CD4-positive, alpha-beta memory T cell (primary cell): ENCODE results near the gene GRK5. TPM values are rescaled to one million over a fixed set of nuclear protein-coding genes. Genes with fewer than 3 reads are reported as not detected.

Source experiments
- CTCF ChIA-PET: fragments of 350-600 bp; sonication (Branson Sonifier 250); formaldehyde crosslinking; loops from one replicate; lab custom pipeline; 2021; ENCODE audit warnings: inconsistent platforms; ENCODE audit not compliant: partially characterized antibody; lab: Charles Lee
- POLR2A ChIA-PET: fragments of 350-600 bp; sonication (Branson Sonifier 250); formaldehyde crosslinking; loops from one replicate; lab custom pipeline; 2021; ENCODE audit not compliant: partially characterized antibody; lab: Charles Lee
- DNase-seq, 5 donors: peaks; one replicate each; pipeline versions ENCODE4 v3.0.0 to v3.0.0-alpha.2; 2020 to 2022; ENCODE audit warnings: mixed read lengths in 1 of 5
- H3K27ac ChIP-seq: one replicate; pipeline ENCODE4 v1.7.0; 2013; ENCODE audit warnings: low read depth, low read length
- H3K27me3 ChIP-seq: 2 replicates; pipeline ENCODE4 v1.7.0; 2013; ENCODE audit warnings: mild to moderate bottlenecking, low read length, moderate library complexity; ENCODE audit not compliant: insufficient read depth
- H3K36me3 ChIP-seq: 2 replicates; pipeline ENCODE4 v1.7.0; 2013; ENCODE audit warnings: mild to moderate bottlenecking, low read length, moderate library complexity; ENCODE audit not compliant: insufficient read depth
- H3K4me1 ChIP-seq: 2 replicates; pipeline ENCODE4 v1.7.0; 2013; ENCODE audit warnings: mild to moderate bottlenecking, low read length, moderate library complexity; ENCODE audit not compliant: insufficient read depth
- H3K4me3 ChIP-seq, 2 donors: one replicate each; pipeline ENCODE4 v1.7.0; 2013; ENCODE audit warnings: low read length in 2 of 2, mild to moderate bottlenecking in 1 of 2
- H3K9me3 ChIP-seq, 2 donors: one replicate each; pipeline ENCODE4 v1.7.0; 2013; ENCODE audit warnings: low read length in 2 of 2, control low read depth in 1 of 2; ENCODE audit not compliant: control insufficient read depth in 1 of 2
- H3K27ac Mint-ChIP-seq, 7 donors: one replicate each; pipeline ENCODE4 v1.8.0; 2020 to 2021; ENCODE audit warnings: mixed read lengths in 7 of 7, mild to moderate bottlenecking in 6 of 7, inconsistent platforms in 3 of 7, moderate library complexity in 3 of 7
- H3K27me3 Mint-ChIP-seq, 2 donors: one replicate each; pipeline ENCODE4 v1.8.0; 2020 to 2021; ENCODE audit warnings: mixed read lengths in 2 of 2
- H3K36me3 Mint-ChIP-seq, 2 donors: one replicate each; pipeline ENCODE4 v1.8.0; 2020 to 2021; ENCODE audit warnings: mixed read lengths in 2 of 2, inconsistent platforms in 1 of 2, mild to moderate bottlenecking in 1 of 2
- H3K4me1 Mint-ChIP-seq, 4 donors: one replicate each; pipeline ENCODE4 v1.8.0; 2020 to 2021; ENCODE audit warnings: mixed read lengths in 4 of 4, mild to moderate bottlenecking in 1 of 4
- H3K4me3 Mint-ChIP-seq, 8 donors: one replicate each; pipeline ENCODE4 v1.8.0; 2020 to 2021; ENCODE audit warnings: mixed read lengths in 8 of 8, mild to moderate bottlenecking in 7 of 8, moderate library complexity in 6 of 8, inconsistent platforms in 3 of 8
- H3K9me3 Mint-ChIP-seq, 8 donors: one replicate each; pipeline ENCODE4 v1.8.0; 2020 to 2021; ENCODE audit warnings: mixed read lengths in 8 of 8, mild to moderate bottlenecking in 5 of 8, inconsistent platforms in 3 of 8, moderate library complexity in 1 of 8
- intact Hi-C: fragments of 100-400 bp; cut with micrococcal nuclease; formaldehyde crosslinking; loops from one replicate; pipeline ENCODE4 v1.15.1; 2023
- polyA plus RNA-seq, 2 donors: library from polyadenylated mRNA; unstranded; fragments of 300-500 nt; fragmentation: Illumina TruSeq; gene quantifications; one replicate each; pipeline ENCODE4 v1.2.3, GENCODE V29; 2021
- total RNA-seq, 2 experiments: library from RNA; stranded (reverse); gene quantifications; one replicate each; pipeline ENCODE4 v1.2.3, GENCODE V29; 2021

GRK5 gene
- total and polyA plus RNA-seq, 4 experiments from 2014 or later = 7.6 to 27.9 (median 18.6) TPM

GRCh38 chr10:119243967-119244366, 36.6 kb downstream of the GRK5 start:
- Histone ChIP-seq H3K4me3 (no peak overlapping the region), H3K36me3 (no peaks in the 10 kb centered on the region), H3K27ac (no peak overlapping the region), H3K27me3 (no peaks in the 10 kb centered on the region), H3K9me3 (no peaks in the 10 kb centered on the region), H3K4me1 (peaks cover 6% of the 10 kb centered on the region)
- CTCF ChIA-PET = no interaction called here
- no peaks in the 10 kb centered on the region for H3K36me3 Mint-ChIP-seq
- no peak overlapping the region for H3K4me3 Mint-ChIP-seq
- POLR2A ChIA-PET = interaction anchor here (0.7 kb wide), 1 partner anchor 22 kb away, joined by 3 read pairs; no protein-coding TSS in a partner anchor
- H3K9me3 Mint-ChIP-seq = no peaks in the 10 kb centered on the region
- no peaks in the 10 kb centered on the region for H3K27me3 Mint-ChIP-seq
- H3K27ac Mint-ChIP-seq = peak overlapping the region in 1 of 7 donors; percentile 46
- peaks cover 5 to 25% (median 17%) of the 10 kb centered on the region in 4 donors for H3K4me1 Mint-ChIP-seq
- DNase-seq = no peak
- intact Hi-C loops = no loop called here

- no peaks in the 10 kb centered on the region for H3K9me3 ChIP-seq
- no peaks in the 10 kb centered on the region for H3K36me3 ChIP-seq
- Mint-ChIP-seq H3K27me3 (no peaks in the 10 kb centered on the region), H3K9me3 (no peaks in the 10 kb centered on the region), H3K27ac (peak overlapping the region in 1 of 7 donors; percentile 24), H3K36me3 (no peaks in the 10 kb centered on the region), H3K4me3 (no peak overlapping the region), H3K4me1 (peaks cover 5 to 25% (median 17%) of the 10 kb centered on the region in 4 donors)
- intact Hi-C loops = no loop called here
- ChIA-PET POLR2A (no interaction called here), CTCF (no interaction called here)
- peaks cover 6% of the 10 kb centered on the region for H3K4me1 ChIP-seq
- no peaks in the 10 kb centered on the region for H3K27me3 ChIP-seq
- DNase-seq = no peak
- H3K27ac ChIP-seq = no peak overlapping the region
- no peak overlapping the region for H3K4me3 ChIP-seq
These were observed 37.9 kb downstream of the GRK5 start for GRCh38 chr10:119245272-119245671.

- Mint-ChIP-seq H3K4me3 (no peak overlapping the region), H3K27ac (peak overlapping the region in 1 of 7 donors; percentile 37), H3K27me3 (no peaks in the 10 kb centered on the region), H3K9me3 (no peaks in the 10 kb centered on the region), H3K36me3 (peaks cover 4 to 6% of the 10 kb centered on the region in 2 donors), H3K4me1 (peaks cover 9 to 25% (median 13%) of the 10 kb centered on the region in 4 donors)
- intact Hi-C loops = no loop called here
- no peak for DNase-seq
- Histone ChIP-seq H3K9me3 (no peaks in the 10 kb centered on the region), H3K36me3 (no peaks in the 10 kb centered on the region), H3K27me3 (no peaks in the 10 kb centered on the region), H3K27ac (no peak overlapping the region), H3K4me3 (no peak overlapping the region), H3K4me1 (peaks cover under 1% of the 10 kb centered on the region)
- ChIA-PET POLR2A (no interaction called here), CTCF (interaction anchor here (1.4 kb wide), 1 partner anchor 12 kb away, joined by 3 read pairs; no protein-coding TSS in a partner anchor)
These were observed 39.6 kb downstream of the GRK5 start for GRCh38 chr10:119246862-119247549.

GRCh38 chr10:119247550-119247894, 40.2 kb downstream of the GRK5 start:
- H3K27ac ChIP-seq = no peak overlapping the region
- Mint-ChIP-seq H3K4me1 (peaks cover 9 to 24% (median 12%) of the 10 kb centered on the region in 4 donors), H3K27ac (peak overlapping the region in 1 of 7 donors; percentile 37), H3K36me3 (peaks cover 4 to 6% of the 10 kb centered on the region in 2 donors), H3K9me3 (no peaks in the 10 kb centered on the region), H3K4me3 (no peak overlapping the region), H3K27me3 (no peaks in the 10 kb centered on the region)
- no peaks in the 10 kb centered on the region for H3K4me1 ChIP-seq
- CTCF ChIA-PET = interaction anchor here (1.4 kb wide), 1 partner anchor 11 kb away, joined by 3 read pairs; no protein-coding TSS in a partner anchor
- POLR2A ChIA-PET = no interaction called here
- no peak overlapping the region for H3K4me3 ChIP-seq
- no peaks in the 10 kb centered on the region for H3K36me3 ChIP-seq
- intact Hi-C loops = no loop called here
- no peak for DNase-seq
- no peaks in the 10 kb centered on the region for H3K27me3 ChIP-seq
- no peaks in the 10 kb centered on the region for H3K9me3 ChIP-seq

- H3K4me1 Mint-ChIP-seq = peaks cover 7 to 25% (median 12%) of the 10 kb centered on the region in 4 donors
- intact Hi-C loops = no loop called here
- no peaks in the 10 kb centered on the region for H3K9me3 ChIP-seq
- H3K27ac Mint-ChIP-seq = peak overlapping the region in 3 of 7 donors; percentile 8 to 68 (median 37)
- CTCF ChIA-PET = interaction anchor here (1.4 kb wide), 1 partner anchor 10 kb away, joined by 3 read pairs; no protein-coding TSS in a partner anchor
- H3K27ac ChIP-seq = no peak overlapping the region
- H3K27me3 ChIP-seq = no peaks in the 10 kb centered on the region
- no peaks in the 10 kb centered on the region for H3K27me3 Mint-ChIP-seq
- POLR2A ChIA-PET = interaction anchor here (0.9 kb wide), 1 partner anchor 20 kb away, joined by 4 read pairs; no protein-coding TSS in a partner anchor
- H3K4me3 ChIP-seq = no peak overlapping the region
- no peaks in the 10 kb centered on the region for H3K4me1 ChIP-seq
- H3K36me3 ChIP-seq = no peaks in the 10 kb centered on the region
- H3K36me3 Mint-ChIP-seq = peaks cover 4 to 6% of the 10 kb centered on the region in 2 donors
- no peak for DNase-seq
- H3K9me3 Mint-ChIP-seq = no peaks in the 10 kb centered on the region
- no peak overlapping the region for H3K4me3 Mint-ChIP-seq
These were observed 40.8 kb downstream of the GRK5 start for GRCh38 chr10:119248184-119248583.

- H3K9me3 Mint-ChIP-seq = no peaks in the 10 kb centered on the region
- peaks cover 4 to 6% of the 10 kb centered on the region in 2 donors for H3K36me3 Mint-ChIP-seq
- Histone ChIP-seq H3K9me3 (no peaks in the 10 kb centered on the region), H3K4me1 (no peaks in the 10 kb centered on the region), H3K36me3 (no peaks in the 10 kb centered on the region), H3K27ac (no peak overlapping the region), H3K27me3 (no peaks in the 10 kb centered on the region), H3K4me3 (no peak overlapping the region)
- no peak for DNase-seq
- CTCF ChIA-PET = no interaction called here
- peaks cover 4 to 24% (median 12%) of the 10 kb centered on the region in 4 donors for H3K4me1 Mint-ChIP-seq
- no peaks in the 10 kb centered on the region for H3K27me3 Mint-ChIP-seq
- no peak overlapping the region for H3K4me3 Mint-ChIP-seq
- intact Hi-C loops = no loop called here
- peak overlapping the region in 2 of 7 donors; percentile 8 to 68 for H3K27ac Mint-ChIP-seq
- POLR2A ChIA-PET = interaction anchor here (0.9 kb wide), 1 partner anchor 20 kb away, joined by 4 read pairs; no protein-coding TSS in a partner anchor
These were observed 41.3 kb downstream of the GRK5 start for GRCh38 chr10:119248681-119249080.

GRCh38 chr10:119250641-119251314, 43.4 kb downstream of the GRK5 start:
- Mint-ChIP-seq H3K9me3 (no peaks in the 10 kb centered on the region), H3K4me1 (peaks cover 0 to 26% (median 12%) of the 10 kb centered on the region in 4 donors), H3K27me3 (no peaks in the 10 kb centered on the region), H3K4me3 (peak overlapping the region in 1 of 8 donors; percentile 23), H3K27ac (peak overlapping the region in 4 of 7 donors; percentile 7 to 69 (median 52)), H3K36me3 (peaks cover 4 to 6% of the 10 kb centered on the region in 2 donors)
- H3K36me3 ChIP-seq = no peaks in the 10 kb centered on the region
- H3K9me3 ChIP-seq = no peaks in the 10 kb centered on the region
- no peak overlapping the region for H3K27ac ChIP-seq
- no peak for DNase-seq
- intact Hi-C loops = no loop called here
- H3K4me1 ChIP-seq = no peaks in the 10 kb centered on the region
- no peak overlapping the region for H3K4me3 ChIP-seq
- ChIA-PET POLR2A (no interaction called here), CTCF (interaction anchor here (1.0 to 1.6 kb wide), 2 partner anchors 9 to 41 kb away, joined by 3 to 4 read pairs; no protein-coding TSS in a partner anchor)
- no peaks in the 10 kb centered on the region for H3K27me3 ChIP-seq
